ENCODE data around the gene POGZ.
A peak's percentile ranks its signal among the peaks of the same experiment; 100 is the strongest.

POGZ gene

GRCh38 chr1:151369621-151370048 lies 89.7 kb downstream of the POGZ start:
- DNase-seq: no peak

GRCh38 chr1:151369302-151369610 lies 90.0 kb downstream of the POGZ start:
- no peak for DNase-seq

GRCh38 chr1:151368393-151369301 lies 90.6 kb downstream of the POGZ start:
- peak; percentile 56 for DNase-seq

- no peak for DNase-seq
These were observed 91.5 kb downstream of the POGZ start for GRCh38 chr1:151367658-151368392.

GRCh38 chr1:151364996-151365395 lies 94.3 kb downstream of the POGZ start:
- no peak for DNase-seq

- DNase-seq: no peak
These were observed 96.8 kb downstream of the POGZ start for GRCh38 chr1:151362308-151363155.

- no peak for DNase-seq
These were observed 97.4 kb downstream of the POGZ start for GRCh38 chr1:151361883-151362282.

- DNase-seq: no peak
These were observed 102.6 kb downstream of the POGZ start for GRCh38 chr1:151356696-151357095.
